Measurements from ENCODE around the gene TAOK1. TPM values are rescaled to one million over a fixed set of nuclear protein-coding genes. Genes with fewer than 3 reads are reported as not detected.

Gene TAOK1
- total and polyA plus RNA-seq, 2 of the 13 experiments (the other 11 are each of a cell fraction or from before 2014, with no cell fraction given), result 14.1 to 23.0 TPM

DNA sequence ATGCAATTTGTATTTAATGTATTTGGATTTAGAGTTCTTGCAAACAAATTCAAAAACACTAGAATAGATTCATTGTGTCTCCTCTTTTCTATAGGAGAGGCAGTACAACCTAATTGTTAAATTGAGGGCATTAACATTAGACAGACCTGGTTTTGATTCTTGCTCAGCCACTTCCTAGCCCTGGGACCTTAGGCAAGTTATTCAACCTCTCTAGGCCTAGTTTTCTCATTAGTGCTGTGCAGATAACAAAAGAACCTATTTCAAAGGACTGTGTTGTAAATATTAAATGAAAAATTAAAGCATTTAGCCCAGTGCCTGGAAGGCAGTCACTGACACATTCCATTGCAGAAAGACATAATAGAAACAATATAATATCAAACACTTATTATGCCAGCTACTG lies 22.0 kb upstream of the TAOK1 start:
- Histone ChIP-seq H3K4me1 (ENCODE audit: insufficient read depth, low read length) (no peaks in the 10 kb centered on the region), H2AFZ (ENCODE audit: low read length) (no peak overlapping the region), H3K9me3 (ENCODE audit: low read length) (no peaks in the 10 kb centered on the region), H3K79me2 (ENCODE audit: insufficient read depth, low read length) (no peaks in the 10 kb centered on the region), H3K27me3 (ENCODE audit: control insufficient read depth in 1 of 2, insufficient read depth in 2 of 2, low read length in 2 of 2) (no peaks in the 10 kb centered on the region), H3K27ac (ENCODE audit: extremely low read length, insufficient read depth, low read length) (no peak overlapping the region), H3K4me2 (ENCODE audit: low read depth, low read length) (no peak overlapping the region), H4K20me1 (ENCODE audit: insufficient read depth, low read length) (no peaks in the 10 kb centered on the region), H3K4me3 (replicated peaks in 1 of 3; ENCODE audit: insufficient read depth in 1 of 3, low read depth in 2 of 3, low read length in 3 of 3) (no peak overlapping the region), H3K9ac (ENCODE audit: insufficient read depth, low read depth, low read length) (no peak overlapping the region), H3K36me3 (replicated peaks in 1 of 2; ENCODE audit: control insufficient read depth in 1 of 2, insufficient read depth in 2 of 2, low read length in 2 of 2) (peaks cover 0 to 3% of the 10 kb centered on the region in 2 experiments; a peak in 2 of 5 replicates)
- ChIA-PET POLR2A (no interaction called here), CTCF (ENCODE audit: low intra/inter-chr PET ratio, low total read pairs) (no interaction called here)
- no TSS peak for BruUV-seq (replicated peaks)
- no peak for ATAC-seq
- in situ Hi-C loops (cut with HindIII; ENCODE audit: extremely low pct_ligation_motif_present, low pct_unique_long_range_greater_than_20kb) (no loop called here), intact Hi-C loops (cut with micrococcal nuclease; ENCODE audit: unreplicated experiment) (no loop called here)
- DNase-seq (ENCODE audit: low spot score), result no peak
- no peak for FAIRE-seq
- TF ChIP-seq ZNF274 (CRISPR knock-in tag; IDR thresholded peaks at IDR 0.05) (no peak), ZNF441 (CRISPR knock-in tag; IDR thresholded peaks at IDR 0.05; ENCODE audit: borderline replicate concordance) (no peak), CENPX (CRISPR knock-in tag; IDR thresholded peaks at IDR 0.05) (no peak), JUNB (CRISPR knock-in tag; IDR thresholded peaks at IDR 0.05; ENCODE audit: borderline replicate concordance) (no peak), MTF2 (CRISPR knock-in tag; IDR thresholded peaks at IDR 0.05; ENCODE audit: borderline replicate concordance) (no peak), ZNF337 (CRISPR knock-in tag; IDR thresholded peaks at IDR 0.05; ENCODE audit: borderline replicate concordance, low read depth) (no peak), HMGA1 (CRISPR knock-in tag; conservative IDR thresholded peaks at IDR 0.05) (no peak), POLR2AphosphoS5 (IDR thresholded peaks at IDR 0.05; ENCODE audit: low read depth, low read length) (no peak), ZNF614 (CRISPR knock-in tag; IDR thresholded peaks at IDR 0.05; ENCODE audit: borderline replicate concordance) (no peak), NCOA5 (CRISPR knock-in tag; IDR thresholded peaks at IDR 0.05) (no peak)
- TF ChIP-seq, protein P1, sequence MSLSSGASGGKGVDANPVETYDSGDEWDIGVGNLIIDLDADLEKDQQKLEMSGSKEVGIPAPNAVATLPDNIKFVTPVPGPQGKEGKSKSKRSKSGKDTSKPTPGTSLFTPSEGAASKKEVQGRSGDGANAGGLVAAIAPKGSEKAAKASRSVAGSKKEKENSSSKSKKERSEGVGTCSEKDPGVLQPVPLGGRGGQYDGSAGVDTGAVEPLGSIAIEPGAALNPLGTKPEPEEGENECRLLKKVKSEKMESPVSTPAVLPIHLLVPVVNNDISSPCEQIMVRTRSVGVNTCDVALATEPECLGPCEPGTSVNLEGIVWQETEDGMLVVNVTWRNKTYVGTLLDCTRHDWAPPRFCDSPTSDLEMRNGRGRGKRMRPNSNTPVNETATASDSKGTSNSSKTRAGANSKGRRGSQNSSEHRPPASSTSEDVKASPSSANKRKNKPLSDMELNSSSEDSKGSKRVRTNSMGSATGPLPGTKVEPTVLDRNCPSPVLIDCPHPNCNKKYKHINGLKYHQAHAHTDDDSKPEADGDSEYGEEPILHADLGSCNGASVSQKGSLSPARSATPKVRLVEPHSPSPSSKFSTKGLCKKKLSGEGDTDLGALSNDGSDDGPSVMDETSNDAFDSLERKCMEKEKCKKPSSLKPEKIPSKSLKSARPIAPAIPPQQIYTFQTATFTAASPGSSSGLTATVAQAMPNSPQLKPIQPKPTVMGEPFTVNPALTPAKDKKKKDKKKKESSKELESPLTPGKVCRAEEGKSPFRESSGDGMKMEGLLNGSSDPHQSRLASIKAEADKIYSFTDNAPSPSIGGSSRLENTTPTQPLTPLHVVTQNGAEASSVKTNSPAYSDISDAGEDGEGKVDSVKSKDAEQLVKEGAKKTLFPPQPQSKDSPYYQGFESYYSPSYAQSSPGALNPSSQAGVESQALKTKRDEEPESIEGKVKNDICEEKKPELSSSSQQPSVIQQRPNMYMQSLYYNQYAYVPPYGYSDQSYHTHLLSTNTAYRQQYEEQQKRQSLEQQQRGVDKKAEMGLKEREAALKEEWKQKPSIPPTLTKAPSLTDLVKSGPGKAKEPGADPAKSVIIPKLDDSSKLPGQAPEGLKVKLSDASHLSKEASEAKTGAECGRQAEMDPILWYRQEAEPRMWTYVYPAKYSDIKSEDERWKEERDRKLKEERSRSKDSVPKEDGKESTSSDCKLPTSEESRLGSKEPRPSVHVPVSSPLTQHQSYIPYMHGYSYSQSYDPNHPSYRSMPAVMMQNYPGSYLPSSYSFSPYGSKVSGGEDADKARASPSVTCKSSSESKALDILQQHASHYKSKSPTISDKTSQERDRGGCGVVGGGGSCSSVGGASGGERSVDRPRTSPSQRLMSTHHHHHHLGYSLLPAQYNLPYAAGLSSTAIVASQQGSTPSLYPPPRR (CRISPR knock-in tag; IDR thresholded peaks at IDR 0.05; ENCODE audit: borderline replicate concordance), result no peak
- TF ChIP-seq, protein P2, sequence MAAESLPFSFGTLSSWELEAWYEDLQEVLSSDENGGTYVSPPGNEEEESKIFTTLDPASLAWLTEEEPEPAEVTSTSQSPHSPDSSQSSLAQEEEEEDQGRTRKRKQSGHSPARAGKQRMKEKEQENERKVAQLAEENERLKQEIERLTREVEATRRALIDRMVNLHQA (CRISPR knock-in tag; IDR thresholded peaks at IDR 0.05), result no peak
- TF ChIP-seq, protein P3, sequence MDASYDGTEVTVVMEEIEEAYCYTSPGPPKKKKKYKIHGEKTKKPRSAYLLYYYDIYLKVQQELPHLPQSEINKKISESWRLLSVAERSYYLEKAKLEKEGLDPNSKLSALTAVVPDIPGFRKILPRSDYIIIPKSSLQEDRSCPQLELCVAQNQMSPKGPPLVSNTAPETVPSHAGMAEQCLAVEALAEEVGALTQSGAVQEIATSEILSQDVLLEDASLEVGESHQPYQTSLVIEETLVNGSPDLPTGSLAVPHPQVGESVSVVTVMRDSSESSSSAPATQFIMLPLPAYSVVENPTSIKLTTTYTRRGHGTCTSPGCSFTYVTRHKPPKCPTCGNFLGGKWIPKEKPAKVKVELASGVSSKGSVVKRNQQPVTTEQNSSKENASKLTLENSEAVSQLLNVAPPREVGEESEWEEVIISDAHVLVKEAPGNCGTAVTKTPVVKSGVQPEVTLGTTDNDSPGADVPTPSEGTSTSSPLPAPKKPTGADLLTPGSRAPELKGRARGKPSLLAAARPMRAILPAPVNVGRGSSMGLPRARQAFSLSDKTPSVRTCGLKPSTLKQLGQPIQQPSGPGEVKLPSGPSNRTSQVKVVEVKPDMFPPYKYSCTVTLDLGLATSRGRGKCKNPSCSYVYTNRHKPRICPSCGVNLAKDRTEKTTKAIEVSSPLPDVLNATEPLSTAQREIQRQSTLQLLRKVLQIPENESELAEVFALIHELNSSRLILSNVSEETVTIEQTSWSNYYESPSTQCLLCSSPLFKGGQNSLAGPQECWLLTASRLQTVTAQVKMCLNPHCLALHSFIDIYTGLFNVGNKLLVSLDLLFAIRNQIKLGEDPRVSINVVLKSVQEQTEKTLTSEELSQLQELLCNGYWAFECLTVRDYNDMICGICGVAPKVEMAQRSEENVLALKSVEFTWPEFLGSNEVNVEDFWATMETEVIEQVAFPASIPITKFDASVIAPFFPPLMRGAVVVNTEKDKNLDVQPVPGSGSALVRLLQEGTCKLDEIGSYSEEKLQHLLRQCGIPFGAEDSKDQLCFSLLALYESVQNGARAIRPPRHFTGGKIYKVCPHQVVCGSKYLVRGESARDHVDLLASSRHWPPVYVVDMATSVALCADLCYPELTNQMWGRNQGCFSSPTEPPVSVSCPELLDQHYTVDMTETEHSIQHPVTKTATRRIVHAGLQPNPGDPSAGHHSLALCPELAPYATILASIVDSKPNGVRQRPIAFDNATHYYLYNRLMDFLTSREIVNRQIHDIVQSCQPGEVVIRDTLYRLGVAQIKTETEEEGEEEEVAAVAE (CRISPR knock-in tag; IDR thresholded peaks at IDR 0.05; ENCODE audit: borderline replicate concordance), result no peak
- TF ChIP-seq, protein P4, sequence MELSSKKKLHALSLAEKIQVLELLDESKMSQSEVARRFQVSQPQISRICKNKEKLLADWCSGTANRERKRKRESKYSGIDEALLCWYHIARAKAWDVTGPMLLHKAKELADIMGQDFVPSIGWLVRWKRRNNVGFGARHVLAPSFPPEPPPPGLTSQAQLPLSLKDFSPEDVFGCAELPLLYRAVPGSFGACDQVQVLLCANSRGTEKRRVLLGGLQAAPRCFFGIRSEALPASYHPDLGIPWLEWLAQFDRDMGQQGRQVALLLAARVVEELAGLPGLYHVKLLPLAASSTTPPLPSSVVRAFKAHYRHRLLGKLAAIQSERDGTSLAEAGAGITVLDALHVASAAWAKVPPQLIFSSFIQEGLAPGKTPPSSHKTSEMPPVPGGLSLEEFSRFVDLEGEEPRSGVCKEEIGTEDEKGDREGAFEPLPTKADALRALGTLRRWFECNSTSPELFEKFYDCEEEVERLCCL (CRISPR knock-in tag; IDR thresholded peaks at IDR 0.05; ENCODE audit: borderline replicate concordance), result no peak

All from HepG2 (cell line).